ENCODE results near the gene GSTA5.
"Not testable (repeated sequence)": the region's sequence is repeated elsewhere in the genome, so short reads cannot be mapped to it uniquely, and the experiment has no call there.

DNA sequence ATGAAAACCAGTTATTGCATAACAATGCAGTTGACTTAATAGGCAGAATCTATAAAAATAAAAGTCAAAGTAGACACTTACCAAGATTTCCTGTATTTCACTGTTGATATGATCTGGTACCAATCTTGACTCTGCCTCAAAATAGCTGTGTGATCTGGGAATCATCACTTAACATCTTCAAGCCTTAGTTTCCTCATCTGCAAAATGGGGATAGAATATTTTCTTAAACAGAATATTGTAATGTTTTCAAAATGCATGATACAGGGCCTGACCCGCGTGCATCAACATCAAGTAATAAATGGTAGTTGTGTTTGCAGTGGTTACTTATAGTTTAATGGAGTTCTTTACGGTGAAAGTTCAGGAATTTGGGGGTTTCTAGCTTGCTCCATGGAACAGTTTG lies 26.1 kb downstream of the GSTA5 start:
- TF ChIP-seq, protein P1, sequence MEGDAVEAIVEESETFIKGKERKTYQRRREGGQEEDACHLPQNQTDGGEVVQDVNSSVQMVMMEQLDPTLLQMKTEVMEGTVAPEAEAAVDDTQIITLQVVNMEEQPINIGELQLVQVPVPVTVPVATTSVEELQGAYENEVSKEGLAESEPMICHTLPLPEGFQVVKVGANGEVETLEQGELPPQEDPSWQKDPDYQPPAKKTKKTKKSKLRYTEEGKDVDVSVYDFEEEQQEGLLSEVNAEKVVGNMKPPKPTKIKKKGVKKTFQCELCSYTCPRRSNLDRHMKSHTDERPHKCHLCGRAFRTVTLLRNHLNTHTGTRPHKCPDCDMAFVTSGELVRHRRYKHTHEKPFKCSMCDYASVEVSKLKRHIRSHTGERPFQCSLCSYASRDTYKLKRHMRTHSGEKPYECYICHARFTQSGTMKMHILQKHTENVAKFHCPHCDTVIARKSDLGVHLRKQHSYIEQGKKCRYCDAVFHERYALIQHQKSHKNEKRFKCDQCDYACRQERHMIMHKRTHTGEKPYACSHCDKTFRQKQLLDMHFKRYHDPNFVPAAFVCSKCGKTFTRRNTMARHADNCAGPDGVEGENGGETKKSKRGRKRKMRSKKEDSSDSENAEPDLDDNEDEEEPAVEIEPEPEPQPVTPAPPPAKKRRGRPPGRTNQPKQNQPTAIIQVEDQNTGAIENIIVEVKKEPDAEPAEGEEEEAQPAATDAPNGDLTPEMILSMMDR (IDR thresholded peaks at IDR 0.05) = not testable (repeated sequence)
- not testable (repeated sequence) for TF ChIP-seq POLR2A, EP300, POLR2AphosphoS5 (IDR thresholded peaks at IDR 0.05)

All from sigmoid colon (tissue), 4 donors.